Measurements from ENCODE around the gene MAB21L3.

DNA sequence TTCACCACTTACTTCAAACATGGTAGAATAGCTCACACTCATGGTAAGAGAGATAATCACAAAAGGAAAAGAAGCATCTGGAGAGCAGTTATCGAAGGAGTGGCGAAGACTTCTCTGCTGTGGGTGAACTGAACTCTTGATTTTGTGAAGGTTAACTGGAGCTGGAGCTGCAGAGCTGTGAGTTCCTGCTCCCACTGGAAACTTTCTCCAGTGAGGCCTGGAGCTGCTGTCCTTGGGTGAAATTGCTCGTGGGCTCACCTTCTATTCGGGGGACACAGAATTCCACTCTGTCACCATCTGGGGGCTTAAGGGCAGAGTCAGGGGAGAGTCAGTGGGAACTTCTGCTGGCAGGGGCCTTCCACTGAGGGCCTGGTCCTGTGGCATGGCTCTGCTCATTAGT, 45.9 kb downstream of the MAB21L3 start:
- TF ChIP-seq, protein P1, sequence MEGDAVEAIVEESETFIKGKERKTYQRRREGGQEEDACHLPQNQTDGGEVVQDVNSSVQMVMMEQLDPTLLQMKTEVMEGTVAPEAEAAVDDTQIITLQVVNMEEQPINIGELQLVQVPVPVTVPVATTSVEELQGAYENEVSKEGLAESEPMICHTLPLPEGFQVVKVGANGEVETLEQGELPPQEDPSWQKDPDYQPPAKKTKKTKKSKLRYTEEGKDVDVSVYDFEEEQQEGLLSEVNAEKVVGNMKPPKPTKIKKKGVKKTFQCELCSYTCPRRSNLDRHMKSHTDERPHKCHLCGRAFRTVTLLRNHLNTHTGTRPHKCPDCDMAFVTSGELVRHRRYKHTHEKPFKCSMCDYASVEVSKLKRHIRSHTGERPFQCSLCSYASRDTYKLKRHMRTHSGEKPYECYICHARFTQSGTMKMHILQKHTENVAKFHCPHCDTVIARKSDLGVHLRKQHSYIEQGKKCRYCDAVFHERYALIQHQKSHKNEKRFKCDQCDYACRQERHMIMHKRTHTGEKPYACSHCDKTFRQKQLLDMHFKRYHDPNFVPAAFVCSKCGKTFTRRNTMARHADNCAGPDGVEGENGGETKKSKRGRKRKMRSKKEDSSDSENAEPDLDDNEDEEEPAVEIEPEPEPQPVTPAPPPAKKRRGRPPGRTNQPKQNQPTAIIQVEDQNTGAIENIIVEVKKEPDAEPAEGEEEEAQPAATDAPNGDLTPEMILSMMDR (IDR thresholded peaks at IDR 0.05; ENCODE audit: insufficient read depth, low read depth, low read length) = no peak
- no peak for TF ChIP-seq EZH2 (IDR thresholded peaks at IDR 0.05; ENCODE audit: insufficient read depth, low read length)
